B cell (primary cell): ENCODE measurements around the gene ZNF662. TPM values are rescaled to one million over a fixed set of nuclear protein-coding genes. Genes with fewer than 3 reads are reported as not detected.

Experiments
- ATAC-seq: fragments of 200-7000 bp; cut with Tn5 transposase; one replicate; pipeline ENCODE4 v1.10.0; 2021; ENCODE audit warnings: low read depth, mild to moderate bottlenecking, moderate number of reproducible peaks, moderate library complexity
- CTCF ChIA-PET: fragments of 350-600 bp; sonication (Branson Sonifier 250); formaldehyde crosslinking; loops from one replicate; lab custom pipeline; 2021; ENCODE audit warnings: antibody characterized with exemption, inconsistent platforms; lab: Charles Lee
- POLR2A ChIA-PET: fragments of 350-600 bp; sonication (Branson Sonifier 250); formaldehyde crosslinking; loops from one replicate; lab custom pipeline; 2021; ENCODE audit warnings: antibody characterized with exemption; lab: Charles Lee
- DNase-seq: peaks from one replicate; pipeline ENCODE4 v3.0.0; 2013
- H2AFZ ChIP-seq: 2 replicates; pipeline ENCODE4 v1.6.1; 2012; ENCODE audit warnings: mild to moderate bottlenecking, low read depth, low read length; ENCODE audit not compliant: insufficient read depth, poor library complexity, severe bottlenecking
- H3K27ac ChIP-seq, 2 donors: 1 replicate in 1 of 2; 2 replicates in 1 of 2; pipeline ENCODE4 v1.5.1; 2012 to 2013; ENCODE audit warnings: low read length in 2 of 2, mild to moderate bottlenecking in 2 of 2, moderate library complexity in 1 of 2
- H3K27me3 ChIP-seq, 4 experiments: fragments of 200-600 bp in 1 of 4; sonication (generic) in 1 of 4; replicated peaks in 1 of 4; 1 replicate in 2 of 4; 2 replicates in 2 of 4; pipeline versions ENCODE4 v1.6.1 to v1.7.0; 2013 to 2016; ENCODE audit warnings: low read length in 3 of 4, mild to moderate bottlenecking in 2 of 4, mixed read lengths in 1 of 4, moderate library complexity in 1 of 4; ENCODE audit not compliant: insufficient read depth in 4 of 4, control insufficient read depth in 3 of 4; ENCODE audit errors: control extremely low read depth in 1 of 4
- H3K36me3 ChIP-seq, 2 experiments: replicated peaks in 1 of 2; 1 replicate in 1 of 2; 2 replicates in 1 of 2; pipeline versions ENCODE4 v1.6.1 to v1.7.1; 2013; ENCODE audit warnings: low read length in 1 of 2; ENCODE audit not compliant: insufficient read depth in 2 of 2, control insufficient read depth in 1 of 2; ENCODE audit errors: control extremely low read depth in 1 of 2, extremely low read depth in 1 of 2
- H3K4me1 ChIP-seq, 2 donors: fragments of 200-600 bp in 1 of 2; sonication (generic) in 1 of 2; 1 replicate in 1 of 2; 2 replicates in 1 of 2; pipeline versions ENCODE4 v1.5.1 to v1.6.1; 2013 to 2017; ENCODE audit warnings: low read length in 2 of 2; ENCODE audit not compliant: control insufficient read depth in 2 of 2, insufficient read depth in 2 of 2
- H3K4me2 ChIP-seq: replicated peaks from 2 replicates; pipeline ENCODE3; 2012; ENCODE audit warnings: mild to moderate bottlenecking, low read depth, low read length; ENCODE audit not compliant: poor library complexity, severe bottlenecking
- H3K4me3 ChIP-seq, 5 experiments: fragments of 200-600 bp in 1 of 5; sonication (generic) in 1 of 5; 1 replicate in 3 of 5; 2 replicates in 2 of 5; pipeline versions ENCODE4 v1.5.1 to v1.7.0; 2011 to 2016; ENCODE audit warnings: low read length in 4 of 5, mild to moderate bottlenecking in 4 of 5, low read depth in 2 of 5, control low read depth in 1 of 5, moderate library complexity in 1 of 5; ENCODE audit not compliant: insufficient read depth in 1 of 5; ENCODE audit errors: control extremely low read depth in 1 of 5, extremely low read depth in 1 of 5
- H3K79me2 ChIP-seq: fragments of 200-600 bp; sonication (generic); one replicate; pipeline ENCODE4 v1.6.0; 2016; ENCODE audit warnings: low read length; ENCODE audit not compliant: control insufficient read depth, insufficient read depth
- H3K9ac ChIP-seq: fragments of 200-600 bp; sonication (generic); 2 replicates; pipeline ENCODE4 v1.6.1; 2017; ENCODE audit warnings: mild to moderate bottlenecking, low read length, moderate library complexity
- H3K9me3 ChIP-seq, 3 donors: one replicate each; pipeline versions ENCODE4 v1.6.1 to v1.7.1; 2013; ENCODE audit warnings: low read length in 2 of 3; ENCODE audit not compliant: control insufficient read depth in 2 of 3, insufficient read depth in 1 of 3; ENCODE audit errors: control extremely low read depth in 1 of 3
- H4K20me1 ChIP-seq: 2 replicates; pipeline ENCODE4 v1.6.0; 2012; ENCODE audit warnings: mild to moderate bottlenecking, low read length; ENCODE audit not compliant: insufficient read depth, control insufficient read depth, poor library complexity, severe bottlenecking
- H3K27ac Mint-ChIP-seq: one replicate; pipeline ENCODE4 v1.8.0; 2021; ENCODE audit warnings: mixed read lengths
- H3K27me3 Mint-ChIP-seq: one replicate; pipeline ENCODE4 v1.8.0; 2021; ENCODE audit warnings: mixed read lengths
- H3K4me1 Mint-ChIP-seq: one replicate; pipeline ENCODE4 v1.8.0; 2021; ENCODE audit warnings: mixed read lengths
- H3K4me3 Mint-ChIP-seq: one replicate; pipeline ENCODE4 v1.8.0; 2021; ENCODE audit warnings: mixed read lengths
- H3K9me3 Mint-ChIP-seq: one replicate; pipeline ENCODE4 v1.8.0; 2022; ENCODE audit warnings: mixed read lengths; ENCODE audit not compliant: insufficient read depth
- CTCF ChIP-seq: fragments of 200-600 bp; IDR thresholded peaks from one replicate; pipeline ENCODE4 v1.8.0; 2022; ENCODE audit warnings: antibody characterized with exemption, mild to moderate bottlenecking
- EZH2 ChIP-seq: IDR thresholded peaks from 2 replicates; pipeline ENCODE4 v1.6.1; 2012; ENCODE audit warnings: borderline replicate concordance, low read depth, mild to moderate bottlenecking, moderate library complexity, low read length; ENCODE audit not compliant: insufficient read depth, poor library complexity, severe bottlenecking
- WGBS: methylation state at CpG from one replicate; pipeline ENCODE4 v1.1.5; 2013; ENCODE audit warnings: missing lambda C conversion rate; ENCODE audit not compliant: insufficient coverage; 5-methylcytosine and 5-hydroxymethylcytosine counted together
- intact Hi-C: fragments of 100-400 bp; cut with micrococcal nuclease; formaldehyde crosslinking; loops from one replicate; pipeline ENCODE4 v1.10.0; 2022
- polyA plus RNA-seq: library from polyadenylated mRNA; depleted of rRNA; stranded (reverse); fragments of >200 nt; gene quantifications from 2 replicates; pipeline ENCODE4 v1.2.3, GENCODE V29; 2012
- total RNA-seq, 2 donors: library from RNA; stranded (reverse); fragments of 120-200 nt in 1 of 2; gene quantifications; 1 replicate in 1 of 2; 2 replicates in 1 of 2; pipeline versions ENCODE4 v1.2.3 to v1.2.4, GENCODE V29; 2013 to 2022

ZNF662 gene
- total and polyA plus RNA-seq, 2 donors (not counting 1 experiment from before 2014, with no cell fraction given), result 0.12 to 0.42 TPM

DNA sequence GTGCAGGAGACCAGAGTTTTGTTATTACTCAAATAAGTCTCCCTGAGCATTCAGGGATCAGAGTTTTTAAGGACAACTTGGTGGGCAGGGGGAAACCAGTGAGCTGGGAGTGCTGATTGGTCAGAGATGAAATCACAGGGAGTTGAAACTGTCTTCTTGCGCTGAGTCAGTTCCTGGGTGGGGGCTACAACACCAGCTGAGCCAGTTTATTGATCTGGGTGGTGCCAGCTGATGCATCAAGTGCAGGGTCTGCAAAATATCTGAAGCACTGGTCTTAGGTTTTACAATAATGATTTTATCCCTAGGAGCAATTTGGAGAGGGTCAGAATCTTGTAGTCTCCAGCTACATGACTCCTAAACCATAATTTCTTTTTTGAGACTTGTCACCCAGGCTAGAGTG is 13.8 kb upstream of the ZNF662 start:
- no peak overlapping the region for H3K4me2 ChIP-seq
- H4K20me1 ChIP-seq, result no peaks in the 10 kb centered on the region
- Mint-ChIP-seq H3K27ac (no peak overlapping the region), H3K4me3 (no peak overlapping the region), H3K9me3 (no peaks in the 10 kb centered on the region), H3K4me1 (no peaks in the 10 kb centered on the region), H3K27me3 (peaks cover 37% of the 10 kb centered on the region)
- ATAC-seq (no peak), DNase-seq (no peak)
- no peak overlapping the region for H3K4me3 ChIP-seq
- no peak overlapping the region for H3K9ac ChIP-seq
- no peak overlapping the region for H3K27ac ChIP-seq
- no peaks in the 10 kb centered on the region for H3K36me3 ChIP-seq
- H3K9me3 ChIP-seq, result no peaks in the 10 kb centered on the region
- peaks cover 0 to 10% (median 8%) of the 10 kb centered on the region in 4 experiments for H3K27me3 ChIP-seq
- intact Hi-C loops, result no loop called here
- no peak overlapping the region for H2AFZ ChIP-seq
- POLR2A ChIA-PET, result no interaction called here
- 88% methylated on average over 1 of the region's 1 CpG for WGBS
- CTCF ChIA-PET, result no interaction called here
- H3K4me1 ChIP-seq, result no peaks in the 10 kb centered on the region
- no peak for TF ChIP-seq CTCF
- no peak for TF ChIP-seq EZH2
- H3K79me2 ChIP-seq, result no peaks in the 10 kb centered on the region

GRCh38 chr3:42892807-42893206 is 13.1 kb upstream of the ZNF662 start:
- H3K27ac Mint-ChIP-seq, result no peak overlapping the region
- ATAC-seq (no peak), DNase-seq (no peak)
- H3K27me3 Mint-ChIP-seq, result peaks cover 33% of the 10 kb centered on the region
- no peak overlapping the region for H3K9ac ChIP-seq
- H3K27ac ChIP-seq, result no peak overlapping the region
- intact Hi-C loops, result no loop called here
- no peaks in the 10 kb centered on the region for H3K79me2 ChIP-seq
- H3K4me3 ChIP-seq, result no peak overlapping the region
- H3K4me1 Mint-ChIP-seq, result no peaks in the 10 kb centered on the region
- no CpG with 5 or more reads among the region's 1 CpG for WGBS
- no peaks in the 10 kb centered on the region for H3K9me3 ChIP-seq
- H3K4me1 ChIP-seq, result no peaks in the 10 kb centered on the region
- no peaks in the 10 kb centered on the region for H3K9me3 Mint-ChIP-seq
- ChIA-PET POLR2A (no interaction called here), CTCF (interaction anchor here (1.0 kb wide), 1 partner anchor 11 kb away, joined by 3 read pairs; no protein-coding TSS in a partner anchor)
- H3K27me3 ChIP-seq, result peaks cover 0 to 9% (median 5%) of the 10 kb centered on the region in 4 experiments
- TF ChIP-seq CTCF, result no peak
- TF ChIP-seq EZH2, result no peak
- no peak overlapping the region for H3K4me3 Mint-ChIP-seq
- H3K4me2 ChIP-seq, result no peak overlapping the region
- no peaks in the 10 kb centered on the region for H3K36me3 ChIP-seq
- no peaks in the 10 kb centered on the region for H4K20me1 ChIP-seq
- no peak overlapping the region for H2AFZ ChIP-seq
